Measurements from ENCODE around the gene NRXN3. TPM values are rescaled to one million over a fixed set of nuclear protein-coding genes. Genes with fewer than 3 reads are reported as not detected.

NRXN3 gene
- polyA plus RNA-seq, 1 donor (not counting 4 experiments of a cell fraction or from before 2014, with no cell fraction given): 0.89 TPM

GRCh38 chr14:78178071-78178470 lies 7.9 kb downstream of the NRXN3 start:
- dilution Hi-C loops (cut with MboI; ENCODE audit: extremely low pct_ligation_motif_present, low sequenced_read_pairs): no loop called here
- no peak for DNase-seq (ENCODE audit: low read depth, low spot score)
- H3K79me2 ChIP-seq (ENCODE audit: control insufficient read depth, insufficient read depth, low read length): no peaks in the 10 kb centered on the region

GRCh38 chr14:78178971-78179370 lies 8.8 kb downstream of the NRXN3 start:
- Histone ChIP-seq H4K20me1 (ENCODE audit: control insufficient read depth, extremely low read depth, insufficient read depth, low read length) (no peaks in the 10 kb centered on the region), H3K27ac (ENCODE audit: control insufficient read depth, insufficient read depth, low read length) (no peak overlapping the region), H3K27me3 (ENCODE audit: control insufficient read depth, extremely low read depth, insufficient read depth, low read length) (peaks cover 4% of the 10 kb centered on the region), H2AFZ (ENCODE audit: control insufficient read depth, low read length) (no peak overlapping the region), H3K9me3 (ENCODE audit: control insufficient read depth, low read depth, low read length) (no peaks in the 10 kb centered on the region), H3K4me3 (ENCODE audit: control insufficient read depth in 2 of 3, extremely low read depth in 1 of 3, insufficient read depth in 2 of 3, low read depth in 1 of 3, low read length in 3 of 3) (no peak overlapping the region), H3K79me2 (ENCODE audit: control insufficient read depth, insufficient read depth, low read length) (no peaks in the 10 kb centered on the region), H3K9ac (ENCODE audit: control insufficient read depth, extremely low read depth, insufficient read depth, low read length) (no peak overlapping the region), H3K4me1 (ENCODE audit: control insufficient read depth, extremely low read depth, insufficient read depth, low read length) (no peaks in the 10 kb centered on the region), H3K9me1 (ENCODE audit: control insufficient read depth, extremely low read depth, insufficient read depth, low read length) (no peaks in the 10 kb centered on the region), H3K4me2 (ENCODE audit: control insufficient read depth, extremely low read depth, insufficient read depth, low read depth, low read length) (no peak overlapping the region), H3K36me3 (ENCODE audit: control insufficient read depth in 2 of 2, extremely low read depth in 1 of 2, insufficient read depth in 2 of 2, low read length in 2 of 2) (no peaks in the 10 kb centered on the region)
- dilution Hi-C loops (cut with MboI; ENCODE audit: extremely low pct_ligation_motif_present, low sequenced_read_pairs): no loop called here
- no peak for FAIRE-seq
- TF ChIP-seq CTCF (optimal IDR thresholded peaks at IDR 0.05 in 1 of 3, IDR thresholded peaks at IDR 0.05 in 1 of 3, conservative IDR thresholded peaks at IDR 0.05 in 1 of 3; ENCODE audit: extremely low read depth in 1 of 3, insufficient read depth in 2 of 3, low read length in 3 of 3) (no peak), EZH2 (IDR thresholded peaks at IDR 0.05; ENCODE audit: low read length) (no peak)
- DNase-seq (ENCODE audit: low read depth, low spot score): no peak

More at GRCh38 chr14:78178071-78178470, 7.9 kb downstream of the NRXN3 start:
- no peak overlapping the region for H3K4me2 ChIP-seq (ENCODE audit: control insufficient read depth, extremely low read depth, insufficient read depth, low read depth, low read length)
- no peaks in the 10 kb centered on the region for H3K4me1 ChIP-seq (ENCODE audit: control insufficient read depth, extremely low read depth, insufficient read depth, low read length)
- H3K9me3 ChIP-seq (ENCODE audit: control insufficient read depth, low read depth, low read length): no peaks in the 10 kb centered on the region
- no peak for TF ChIP-seq EZH2 (IDR thresholded peaks at IDR 0.05; ENCODE audit: low read length)
- no peak for TF ChIP-seq CTCF (optimal IDR thresholded peaks at IDR 0.05 in 1 of 3, IDR thresholded peaks at IDR 0.05 in 1 of 3, conservative IDR thresholded peaks at IDR 0.05 in 1 of 3; ENCODE audit: extremely low read depth in 1 of 3, insufficient read depth in 2 of 3, low read length in 3 of 3)
- no peaks in the 10 kb centered on the region for H3K9me1 ChIP-seq (ENCODE audit: control insufficient read depth, extremely low read depth, insufficient read depth, low read length)
- no peaks in the 10 kb centered on the region for H4K20me1 ChIP-seq (ENCODE audit: control insufficient read depth, extremely low read depth, insufficient read depth, low read length)
- H2AFZ ChIP-seq (ENCODE audit: control insufficient read depth, low read length): no peak overlapping the region
- no peak overlapping the region for H3K4me3 ChIP-seq (ENCODE audit: control insufficient read depth in 2 of 3, extremely low read depth in 1 of 3, insufficient read depth in 2 of 3, low read depth in 1 of 3, low read length in 3 of 3)
- peaks cover 4% of the 10 kb centered on the region for H3K27me3 ChIP-seq (ENCODE audit: control insufficient read depth, extremely low read depth, insufficient read depth, low read length)
- no peak for FAIRE-seq
- H3K9ac ChIP-seq (ENCODE audit: control insufficient read depth, extremely low read depth, insufficient read depth, low read length): no peak overlapping the region
- no peaks in the 10 kb centered on the region for H3K36me3 ChIP-seq (ENCODE audit: control insufficient read depth in 2 of 2, extremely low read depth in 1 of 2, insufficient read depth in 2 of 2, low read length in 2 of 2)
- H3K27ac ChIP-seq (ENCODE audit: control insufficient read depth, insufficient read depth, low read length): no peak overlapping the region
